Activated naive CD4-positive, alpha-beta T cell treated with anti-CD3 and anti-CD28 coated beads for 36 hours (primary cell): ENCODE data around the gene CTRL. TPM values are rescaled to one million over a fixed set of nuclear protein-coding genes. Genes with fewer than 3 reads are reported as not detected.
"Not testable (repeated sequence)": the region's sequence is repeated elsewhere in the genome, so short reads cannot be mapped to it uniquely, and the experiment has no call there.

Experiments
- CTCF ChIA-PET: fragments of 350-600 bp; sonication (Branson Sonifier 250); formaldehyde crosslinking; loops from one replicate; lab custom pipeline; 2021; ENCODE audit warnings: antibody characterized with exemption; lab: Charles Lee
- DNase-seq: peaks from one replicate; pipeline ENCODE4 v3.0.0-alpha.2; 2020
- H3K27ac Mint-ChIP-seq: one replicate; pipeline ENCODE4 v1.8.0; 2021; ENCODE audit warnings: mild to moderate bottlenecking, mixed read lengths
- H3K27me3 Mint-ChIP-seq: one replicate; pipeline ENCODE4 v1.8.0; 2021; ENCODE audit warnings: low read depth, mixed read lengths
- H3K36me3 Mint-ChIP-seq: one replicate; pipeline ENCODE4 v1.8.0; 2021; ENCODE audit warnings: low read depth, mixed read lengths
- H3K4me1 Mint-ChIP-seq: one replicate; pipeline ENCODE4 v1.8.0; 2021; ENCODE audit warnings: low read depth, mixed read lengths
- H3K4me3 Mint-ChIP-seq: one replicate; pipeline ENCODE4 v1.8.0; 2021; ENCODE audit warnings: mild to moderate bottlenecking, moderate library complexity, mixed read lengths
- H3K9me3 Mint-ChIP-seq: one replicate; pipeline ENCODE4 v1.8.0; 2021; ENCODE audit warnings: mixed read lengths
- intact Hi-C: fragments of 100-400 bp; cut with micrococcal nuclease; formaldehyde crosslinking; loops from one replicate; pipeline ENCODE4 v1.15.1; 2023
- total RNA-seq, 2 experiments: library from RNA; stranded (reverse); gene quantifications; one replicate each; pipeline ENCODE4 v1.2.3, GENCODE V29; 2021

Gene CTRL
- total RNA-seq, result 1 to 10 TPM; 1.5 to 1.8 TPM

GRCh38 chr16:67931712-67932461, at the start of gene CTRL:
Gene CTRL, minus strand, starts transcription at chr16:67931862. Its CDS starts 10 bp downstream, at chr16:67931852.
- Mint-ChIP-seq H3K4me3 (no peak within 1 kb of the TSS), H3K4me1 (peaks cover 22% of the 10 kb centered on the region), H3K27me3 (no peaks in the 10 kb centered on the region), H3K9me3 (no peaks in the 10 kb centered on the region), H3K27ac (no peak within 1 kb of the TSS), H3K36me3 (peaks cover 32% of the 10 kb centered on the region)
- CTCF ChIA-PET, result interaction anchor here (1.2 to 3.6 kb wide), 4 partner anchors 9 to 411 kb away, joined by 4 to 23 read pairs (median 8); partner anchors contain the start of gene NRN1L
- intact Hi-C loops, result no loop called here
- no peak for DNase-seq

- Mint-ChIP-seq H3K27ac (no peak within 1 kb of the TSS), H3K4me3 (no peak within 1 kb of the TSS), H3K36me3 (no peaks in the 10 kb centered on the region), H3K27me3 (no peaks in the 10 kb centered on the region), H3K9me3 (no peaks in the 10 kb centered on the region), H3K4me1 (peaks cover 24% of the 10 kb centered on the region)
- intact Hi-C loops, result loop anchor here (5.0 kb wide), 2 partner anchors 42 to 43 kb away; partner anchors contain the start of genes DDX28, DUS2 and PSMB10
- no peak for DNase-seq
- CTCF ChIA-PET, result interaction anchor here (0.6 to 1.4 kb wide), 5 partner anchors 18 to 85 kb away, joined by 3 to 4 read pairs (median 3); no protein-coding TSS in a partner anchor
Measured at GRCh38 chr16:67979955-67980678, 48.5 kb upstream of the CTRL start, which contains the start of gene DPEP3. Gene DPEP3, minus strand, starts transcription at chr16:67980499. Its CDS starts 119 bp downstream, at chr16:67980380.

- H3K27ac Mint-ChIP-seq, result no peak overlapping the region
- H3K4me3 Mint-ChIP-seq, result no peak overlapping the region
- DNase-seq, result no peak
- H3K9me3 Mint-ChIP-seq, result no peaks in the 10 kb centered on the region
- intact Hi-C loops, result no loop called here
- no peaks in the 10 kb centered on the region for H3K4me1 Mint-ChIP-seq
- no peaks in the 10 kb centered on the region for H3K36me3 Mint-ChIP-seq
- CTCF ChIA-PET, result no interaction called here
- no peaks in the 10 kb centered on the region for H3K27me3 Mint-ChIP-seq
Measured at GRCh38 chr16:67977469-67978227, 46.0 kb upstream of the CTRL start.

- no peak overlapping the region for H3K4me3 Mint-ChIP-seq
- no peak for DNase-seq
- no peak overlapping the region for H3K27ac Mint-ChIP-seq
- intact Hi-C loops, result no loop called here
- no peaks in the 10 kb centered on the region for H3K36me3 Mint-ChIP-seq
- H3K27me3 Mint-ChIP-seq, result no peaks in the 10 kb centered on the region
- H3K9me3 Mint-ChIP-seq, result no peaks in the 10 kb centered on the region
- CTCF ChIA-PET, result no interaction called here
- no peaks in the 10 kb centered on the region for H3K4me1 Mint-ChIP-seq
Measured at GRCh38 chr16:67977005-67977404, 45.3 kb upstream of the CTRL start.

GRCh38 chr16:67976205-67976604, 44.5 kb upstream of the CTRL start:
- no peaks in the 10 kb centered on the region for H3K9me3 Mint-ChIP-seq
- DNase-seq, result no peak
- H3K4me1 Mint-ChIP-seq, result no peaks in the 10 kb centered on the region
- no peaks in the 10 kb centered on the region for H3K36me3 Mint-ChIP-seq
- H3K27ac Mint-ChIP-seq, result no peak overlapping the region
- H3K4me3 Mint-ChIP-seq, result no peak overlapping the region
- intact Hi-C loops, result no loop called here
- H3K27me3 Mint-ChIP-seq, result no peaks in the 10 kb centered on the region
- CTCF ChIA-PET, result interaction anchor here (1.1 kb wide), 2 partner anchors 8 to 64 kb away, joined by 3 to 4 read pairs; no protein-coding TSS in a partner anchor

- CTCF ChIA-PET, result interaction anchor here (1.1 kb wide), 2 partner anchors 9 to 65 kb away, joined by 3 to 4 read pairs; no protein-coding TSS in a partner anchor
- no peak for DNase-seq
- Mint-ChIP-seq H3K36me3 (no peaks in the 10 kb centered on the region), H3K4me3 (no peak overlapping the region), H3K9me3 (no peaks in the 10 kb centered on the region), H3K27me3 (no peaks in the 10 kb centered on the region), H3K27ac (no peak overlapping the region), H3K4me1 (no peaks in the 10 kb centered on the region)
- intact Hi-C loops, result no loop called here
Measured at GRCh38 chr16:67975321-67976105, 43.9 kb upstream of the CTRL start.

GRCh38 chr16:67972285-67972684, 40.6 kb upstream of the CTRL start:
- CTCF ChIA-PET, intact Hi-C loops, H3K27ac Mint-ChIP-seq, H3K36me3 Mint-ChIP-seq, DNase-seq, H3K9me3 Mint-ChIP-seq, H3K27me3 Mint-ChIP-seq, H3K4me3 Mint-ChIP-seq, H3K4me1 Mint-ChIP-seq: not testable (repeated sequence)

GRCh38 chr16:67971111-67971510, 39.4 kb upstream of the CTRL start:
- peaks cover 10% of the 10 kb centered on the region for H3K4me1 Mint-ChIP-seq
- H3K27me3 Mint-ChIP-seq, result no peaks in the 10 kb centered on the region
- CTCF ChIA-PET, result no interaction called here
- no peaks in the 10 kb centered on the region for H3K9me3 Mint-ChIP-seq
- no peaks in the 10 kb centered on the region for H3K36me3 Mint-ChIP-seq
- intact Hi-C loops, result no loop called here
- H3K27ac Mint-ChIP-seq, result no peak overlapping the region
- no peak overlapping the region for H3K4me3 Mint-ChIP-seq
- DNase-seq, result no peak

- DNase-seq, result no peak
- no peaks in the 10 kb centered on the region for H3K27me3 Mint-ChIP-seq
- CTCF ChIA-PET, result interaction anchor here (1.0 to 1.4 kb wide), 4 partner anchors 18 to 35 kb away, joined by 3 to 4 read pairs (median 3); no protein-coding TSS in a partner anchor
- intact Hi-C loops, result loop anchor here (2.0 kb wide), 1 partner anchor 53 kb away; the partner anchor contains the start of genes DDX28 and DUS2
- H3K4me1 Mint-ChIP-seq, result peaks cover 10% of the 10 kb centered on the region
- H3K9me3 Mint-ChIP-seq, result no peaks in the 10 kb centered on the region
- no peaks in the 10 kb centered on the region for H3K36me3 Mint-ChIP-seq
- peak overlapping the region; percentile 66 for H3K27ac Mint-ChIP-seq
- peak overlapping the region; percentile 97 for H3K4me3 Mint-ChIP-seq
Measured at GRCh38 chr16:67969254-67970039, 37.8 kb upstream of the CTRL start.

GRCh38 chr16:67968400-67969253, 37.0 kb upstream of the CTRL start, which contains the start of gene SLC12A4:
Gene SLC12A4, minus strand, starts transcription at chr16:67968637. Its CDS starts 84 bp downstream, at chr16:67968553.
- peak within 1 kb of the TSS; percentile 97 for H3K4me3 Mint-ChIP-seq
- H3K27me3 Mint-ChIP-seq, result no peaks in the 10 kb centered on the region
- intact Hi-C loops, result loop anchor here (1.0 to 2.0 kb wide), 12 partner anchors 16 to 487 kb away; partner anchors contain the start of genes ATP6V0D1, DDX28, DPEP2 and DUS2
- H3K4me1 Mint-ChIP-seq, result peaks cover 10% of the 10 kb centered on the region
- DNase-seq, result peak; percentile 93
- H3K27ac Mint-ChIP-seq, result peak within 1 kb of the TSS; percentile 78
- H3K36me3 Mint-ChIP-seq, result no peaks in the 10 kb centered on the region
- CTCF ChIA-PET, result interaction anchor here (1.0 to 1.4 kb wide), 4 partner anchors 19 to 35 kb away, joined by 3 to 4 read pairs (median 3); no protein-coding TSS in a partner anchor
- no peaks in the 10 kb centered on the region for H3K9me3 Mint-ChIP-seq
